ENCODE data around the gene KCNMA1.

KCNMA1 gene

DNA sequence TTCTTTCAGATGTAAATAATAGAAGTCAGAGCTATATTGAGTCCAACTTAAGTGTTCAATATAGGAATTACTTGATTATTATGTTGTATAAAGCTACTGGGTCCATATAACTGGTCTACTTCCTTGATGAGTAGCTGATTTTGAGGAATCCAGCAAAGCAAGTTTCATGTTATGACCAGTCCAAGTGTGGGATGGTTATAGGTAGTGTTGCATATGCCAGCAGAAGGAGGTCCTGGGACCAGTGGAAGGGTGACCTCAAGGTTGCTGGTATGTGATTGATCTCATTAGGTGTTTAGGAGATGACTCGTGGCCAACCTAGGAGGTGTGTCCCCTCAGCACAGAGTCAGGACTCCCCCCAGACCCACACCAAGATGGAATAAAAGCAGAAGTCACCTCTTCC, 551.5 kb downstream of the KCNMA1 start:
- no peak overlapping the region for H4K91ac ChIP-seq (ENCODE audit: low read length)
- H2AFZ ChIP-seq (ENCODE audit: low read depth, low read length) = no peak overlapping the region
- no peaks in the 10 kb centered on the region for H3K27me3 ChIP-seq (ENCODE audit: control insufficient read depth in 1 of 2, insufficient read depth in 1 of 2, low read length in 2 of 2)
- H3K4me3 ChIP-seq (ENCODE audit: insufficient read depth in 1 of 2, low read depth in 1 of 2, low read length in 2 of 2) = no peak overlapping the region
- DNase-seq = no peak
- H3K36me3 ChIP-seq (ENCODE audit: control insufficient read depth in 1 of 2, insufficient read depth in 2 of 2, low read depth in 1 of 2, low read length in 2 of 2) = peaks cover 16 to 24% of the 10 kb centered on the region in 2 experiments
- no peaks in the 10 kb centered on the region for H3K4me1 ChIP-seq (ENCODE audit: control insufficient read depth, insufficient read depth, low read depth, low read length)
- H2BK5ac ChIP-seq (ENCODE audit: low read depth, low read length, poor library complexity, severe bottlenecking) = no peak overlapping the region
- no peak overlapping the region for H3K27ac ChIP-seq (ENCODE audit: low read length, poor library complexity, severe bottlenecking)
- no peaks in the 10 kb centered on the region for H3K9me3 ChIP-seq (ENCODE audit: control insufficient read depth, low read length)
- H3K23ac ChIP-seq (ENCODE audit: low read length in 2 of 2) = no peak overlapping the region
- no peak overlapping the region for H2BK120ac ChIP-seq (ENCODE audit: low read depth, low read length)
- no peak overlapping the region for H4K8ac ChIP-seq (ENCODE audit: low read length)
- H2BK12ac ChIP-seq (ENCODE audit: low read length in 2 of 2) = no peak overlapping the region
- no peak overlapping the region for H3K9ac ChIP-seq (ENCODE audit: low read length)
- H2BK15ac ChIP-seq (ENCODE audit: low read depth, poor library complexity, severe bottlenecking) = no peak overlapping the region
- WGBS = 100% methylated on average over 1 of the region's 1 CpG
- H3K4me2 ChIP-seq (ENCODE audit: low read length, poor library complexity, severe bottlenecking) = no peak overlapping the region
- H2AK5ac ChIP-seq (ENCODE audit: low read length, severe bottlenecking) = no peak overlapping the region
- no peak overlapping the region for H3K18ac ChIP-seq (ENCODE audit: low read depth in 1 of 2, low read length in 2 of 2)
- no peak overlapping the region for H3K14ac ChIP-seq (ENCODE audit: low read length in 2 of 2)
- no peaks in the 10 kb centered on the region for H3K79me1 ChIP-seq (replicated peaks; ENCODE audit: low read length, poor library complexity, severe bottlenecking)
- no peak overlapping the region for H3K4ac ChIP-seq (ENCODE audit: low read depth in 1 of 2, low read length in 2 of 2)

DNA sequence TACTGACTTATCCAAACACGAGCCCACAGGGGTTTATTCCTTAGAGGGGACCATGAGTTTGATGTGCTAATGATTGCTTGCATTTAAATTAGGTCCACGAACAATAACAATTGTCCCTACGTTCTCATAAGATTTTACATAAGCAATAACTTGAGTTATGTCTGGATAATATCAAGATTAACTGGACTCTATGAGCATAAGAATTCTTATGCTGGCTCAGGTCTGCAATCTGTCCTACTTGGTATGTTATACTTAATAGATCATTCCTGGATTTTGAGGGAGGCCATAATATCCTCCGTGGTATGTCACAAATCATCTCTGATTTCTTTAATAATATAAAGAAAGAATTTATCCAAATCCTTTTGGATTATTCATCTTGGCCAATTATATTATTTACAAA, 552.3 kb downstream of the KCNMA1 start:
- H2BK15ac ChIP-seq (ENCODE audit: low read depth, poor library complexity, severe bottlenecking) = no peak overlapping the region
- no peak overlapping the region for H2BK5ac ChIP-seq (ENCODE audit: low read depth, low read length, poor library complexity, severe bottlenecking)
- peaks cover 15 to 22% of the 10 kb centered on the region in 2 experiments for H3K36me3 ChIP-seq (ENCODE audit: control insufficient read depth in 1 of 2, insufficient read depth in 2 of 2, low read depth in 1 of 2, low read length in 2 of 2)
- DNase-seq = no peak
- H2AFZ ChIP-seq (ENCODE audit: low read depth, low read length) = no peak overlapping the region
- no peaks in the 10 kb centered on the region for H3K9me3 ChIP-seq (ENCODE audit: control insufficient read depth, low read length)
- H3K4me2 ChIP-seq (ENCODE audit: low read length, poor library complexity, severe bottlenecking) = no peak overlapping the region
- H3K4ac ChIP-seq (ENCODE audit: low read depth in 1 of 2, low read length in 2 of 2) = no peak overlapping the region
- H3K14ac ChIP-seq (ENCODE audit: low read length in 2 of 2) = no peak overlapping the region
- no peak overlapping the region for H3K4me3 ChIP-seq (ENCODE audit: insufficient read depth in 1 of 2, low read depth in 1 of 2, low read length in 2 of 2)
- H2BK120ac ChIP-seq (ENCODE audit: low read depth, low read length) = no peak overlapping the region
- no peak overlapping the region for H3K9ac ChIP-seq (ENCODE audit: low read length)
- H4K8ac ChIP-seq (ENCODE audit: low read length) = no peak overlapping the region
- no peak overlapping the region for H2BK12ac ChIP-seq (ENCODE audit: low read length in 2 of 2)
- no peaks in the 10 kb centered on the region for H3K27me3 ChIP-seq (ENCODE audit: control insufficient read depth in 1 of 2, insufficient read depth in 1 of 2, low read length in 2 of 2)
- H2AK5ac ChIP-seq (ENCODE audit: low read length, severe bottlenecking) = no peak overlapping the region
- H3K18ac ChIP-seq (ENCODE audit: low read depth in 1 of 2, low read length in 2 of 2) = no peak overlapping the region
- no peaks in the 10 kb centered on the region for H3K79me1 ChIP-seq (replicated peaks; ENCODE audit: low read length, poor library complexity, severe bottlenecking)
- H4K91ac ChIP-seq (ENCODE audit: low read length) = no peak overlapping the region
- WGBS = no CpG with 5 or more reads among the region's 4 CpGs
- H3K23ac ChIP-seq (ENCODE audit: low read length in 2 of 2) = no peak overlapping the region
- no peaks in the 10 kb centered on the region for H3K4me1 ChIP-seq (ENCODE audit: control insufficient read depth, insufficient read depth, low read depth, low read length)
- no peak overlapping the region for H3K27ac ChIP-seq (ENCODE audit: low read length, poor library complexity, severe bottlenecking)

DNA sequence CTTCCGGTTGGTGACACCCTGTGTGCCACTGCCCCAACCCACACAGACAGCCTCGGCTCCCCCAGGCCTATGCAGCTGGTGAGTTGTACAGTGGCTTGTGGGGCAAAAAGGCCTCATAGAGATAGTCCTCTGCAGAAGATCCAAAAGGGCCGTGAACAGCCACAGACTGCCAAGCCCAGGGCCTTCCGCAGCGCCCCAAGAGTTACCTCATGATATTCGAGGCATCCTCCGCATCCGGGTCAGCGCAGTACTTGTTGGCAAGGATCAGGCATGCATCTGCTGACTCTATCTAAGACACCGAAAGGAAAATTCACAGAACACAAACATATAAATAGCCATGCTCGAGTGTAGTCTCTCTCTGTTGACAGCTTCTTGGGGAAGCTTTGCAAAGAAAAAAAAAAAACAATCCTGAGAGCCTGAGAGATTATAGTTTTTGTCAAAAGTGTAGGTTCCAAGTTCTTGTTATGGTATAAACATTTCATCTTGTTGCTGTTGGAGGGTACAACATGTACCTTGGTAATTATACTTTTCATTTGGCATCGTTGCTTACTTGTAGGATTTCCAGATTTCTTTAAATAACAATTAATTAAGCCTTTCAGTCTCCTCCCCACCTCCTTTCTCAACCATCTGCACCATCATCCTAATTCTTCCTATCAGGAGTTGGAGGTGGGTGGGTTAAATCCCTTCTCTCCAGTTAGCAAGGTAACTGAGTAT, 553.0 kb downstream of the KCNMA1 start:
- Histone ChIP-seq H3K79me1 (replicated peaks; ENCODE audit: low read length, poor library complexity, severe bottlenecking) (no peaks in the 10 kb centered on the region), H2BK120ac (ENCODE audit: low read depth, low read length) (no peak overlapping the region), H3K27me3 (ENCODE audit: control insufficient read depth in 1 of 2, insufficient read depth in 1 of 2, low read length in 2 of 2) (no peaks in the 10 kb centered on the region), H3K36me3 (ENCODE audit: control insufficient read depth in 1 of 2, insufficient read depth in 2 of 2, low read depth in 1 of 2, low read length in 2 of 2) (peaks cover 10 to 16% of the 10 kb centered on the region in 2 experiments), H4K8ac (ENCODE audit: low read length) (no peak overlapping the region), H2BK12ac (ENCODE audit: low read length in 2 of 2) (no peak overlapping the region), H2BK5ac (ENCODE audit: low read depth, low read length, poor library complexity, severe bottlenecking) (no peak overlapping the region), H3K9me3 (ENCODE audit: control insufficient read depth, low read length) (no peaks in the 10 kb centered on the region), H4K91ac (ENCODE audit: low read length) (no peak overlapping the region), H3K18ac (ENCODE audit: low read depth in 1 of 2, low read length in 2 of 2) (no peak overlapping the region), H3K14ac (ENCODE audit: low read length in 2 of 2) (no peak overlapping the region), H2BK15ac (ENCODE audit: low read depth, poor library complexity, severe bottlenecking) (no peak overlapping the region), H2AK5ac (ENCODE audit: low read length, severe bottlenecking) (no peak overlapping the region), H3K23ac (ENCODE audit: low read length in 2 of 2) (no peak overlapping the region), H3K4me2 (ENCODE audit: low read length, poor library complexity, severe bottlenecking) (no peak overlapping the region), H3K4me1 (ENCODE audit: control insufficient read depth, insufficient read depth, low read depth, low read length) (no peaks in the 10 kb centered on the region), H3K4me3 (ENCODE audit: insufficient read depth in 1 of 2, low read depth in 1 of 2, low read length in 2 of 2) (no peak overlapping the region), H3K27ac (ENCODE audit: low read length, poor library complexity, severe bottlenecking) (no peak overlapping the region), H3K9ac (ENCODE audit: low read length) (no peak overlapping the region), H3K4ac (ENCODE audit: low read depth in 1 of 2, low read length in 2 of 2) (no peak overlapping the region), H2AFZ (ENCODE audit: low read depth, low read length) (no peak overlapping the region)
- WGBS = 93% methylated on average over 10 of the region's 12 CpGs
- DNase-seq = no peak

GRCh38 chr10:77082601-77083252, 554.9 kb downstream of the KCNMA1 start:
- no peaks in the 10 kb centered on the region for H3K79me1 ChIP-seq (replicated peaks; ENCODE audit: low read length, poor library complexity, severe bottlenecking)
- no peak overlapping the region for H4K8ac ChIP-seq (ENCODE audit: low read length)
- H3K4me3 ChIP-seq (ENCODE audit: insufficient read depth in 1 of 2, low read depth in 1 of 2, low read length in 2 of 2) = no peak overlapping the region
- no peak overlapping the region for H3K27ac ChIP-seq (ENCODE audit: low read length, poor library complexity, severe bottlenecking)
- no peak overlapping the region for H3K4ac ChIP-seq (ENCODE audit: low read depth in 1 of 2, low read length in 2 of 2)
- no peaks in the 10 kb centered on the region for H3K27me3 ChIP-seq (ENCODE audit: control insufficient read depth in 1 of 2, insufficient read depth in 1 of 2, low read length in 2 of 2)
- no peak overlapping the region for H2AFZ ChIP-seq (ENCODE audit: low read depth, low read length)
- no peak overlapping the region for H2BK5ac ChIP-seq (ENCODE audit: low read depth, low read length, poor library complexity, severe bottlenecking)
- WGBS = 62% methylated on average over 7 of the region's 7 CpGs
- no peaks in the 10 kb centered on the region for H3K9me3 ChIP-seq (ENCODE audit: control insufficient read depth, low read length)
- no peaks in the 10 kb centered on the region for H3K4me1 ChIP-seq (ENCODE audit: control insufficient read depth, insufficient read depth, low read depth, low read length)
- H4K91ac ChIP-seq (ENCODE audit: low read length) = no peak overlapping the region
- no peak overlapping the region for H2BK15ac ChIP-seq (ENCODE audit: low read depth, poor library complexity, severe bottlenecking)
- no peak overlapping the region for H3K9ac ChIP-seq (ENCODE audit: low read length)
- H3K36me3 ChIP-seq (ENCODE audit: control insufficient read depth in 1 of 2, insufficient read depth in 2 of 2, low read depth in 1 of 2, low read length in 2 of 2) = peaks cover 12 to 16% of the 10 kb centered on the region in 2 experiments
- no peak overlapping the region for H3K18ac ChIP-seq (ENCODE audit: low read depth in 1 of 2, low read length in 2 of 2)
- H2AK5ac ChIP-seq (ENCODE audit: low read length, severe bottlenecking) = no peak overlapping the region
- H3K14ac ChIP-seq (ENCODE audit: low read length in 2 of 2) = no peak overlapping the region
- H2BK120ac ChIP-seq (ENCODE audit: low read depth, low read length) = no peak overlapping the region
- no peak overlapping the region for H3K4me2 ChIP-seq (ENCODE audit: low read length, poor library complexity, severe bottlenecking)
- no peak overlapping the region for H3K23ac ChIP-seq (ENCODE audit: low read length in 2 of 2)
- H2BK12ac ChIP-seq (ENCODE audit: low read length in 2 of 2) = no peak overlapping the region
- no peak for DNase-seq

Measured in mesenchymal stem cell (in vitro differentiated cells and primary cell).